ENCODE results near the gene CD6.

DNA sequence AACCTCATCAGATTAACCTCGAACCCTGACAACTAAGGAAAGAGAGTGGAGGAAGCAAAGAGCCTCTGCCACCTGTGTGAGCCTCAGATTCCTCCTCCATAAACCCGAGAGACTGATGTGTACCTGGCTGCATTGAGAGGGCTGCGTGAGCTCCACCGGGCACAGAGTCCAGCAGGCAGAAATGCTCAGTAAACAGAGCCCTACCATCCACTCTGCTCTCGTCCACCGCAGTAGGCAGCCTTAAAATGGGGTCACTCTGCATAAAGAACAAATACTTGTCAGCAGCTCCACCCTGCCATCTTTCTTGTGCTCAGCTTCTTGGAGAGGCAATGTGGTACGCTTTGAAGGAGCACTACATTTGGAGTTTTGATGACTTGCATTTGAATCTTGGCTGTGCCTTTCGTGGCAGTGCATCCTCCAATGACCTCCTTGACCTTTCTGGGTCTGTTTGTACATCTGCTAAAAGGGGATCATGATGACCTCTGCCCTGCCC, 87.8 kb downstream of the CD6 start:
- no peak for TF ChIP-seq POLR2A (IDR thresholded peaks at IDR 0.05)
- TF ChIP-seq, protein P1, sequence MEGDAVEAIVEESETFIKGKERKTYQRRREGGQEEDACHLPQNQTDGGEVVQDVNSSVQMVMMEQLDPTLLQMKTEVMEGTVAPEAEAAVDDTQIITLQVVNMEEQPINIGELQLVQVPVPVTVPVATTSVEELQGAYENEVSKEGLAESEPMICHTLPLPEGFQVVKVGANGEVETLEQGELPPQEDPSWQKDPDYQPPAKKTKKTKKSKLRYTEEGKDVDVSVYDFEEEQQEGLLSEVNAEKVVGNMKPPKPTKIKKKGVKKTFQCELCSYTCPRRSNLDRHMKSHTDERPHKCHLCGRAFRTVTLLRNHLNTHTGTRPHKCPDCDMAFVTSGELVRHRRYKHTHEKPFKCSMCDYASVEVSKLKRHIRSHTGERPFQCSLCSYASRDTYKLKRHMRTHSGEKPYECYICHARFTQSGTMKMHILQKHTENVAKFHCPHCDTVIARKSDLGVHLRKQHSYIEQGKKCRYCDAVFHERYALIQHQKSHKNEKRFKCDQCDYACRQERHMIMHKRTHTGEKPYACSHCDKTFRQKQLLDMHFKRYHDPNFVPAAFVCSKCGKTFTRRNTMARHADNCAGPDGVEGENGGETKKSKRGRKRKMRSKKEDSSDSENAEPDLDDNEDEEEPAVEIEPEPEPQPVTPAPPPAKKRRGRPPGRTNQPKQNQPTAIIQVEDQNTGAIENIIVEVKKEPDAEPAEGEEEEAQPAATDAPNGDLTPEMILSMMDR (IDR thresholded peaks at IDR 0.05): no peak
